Activated T-cell treated with anti-CD3 and anti-CD28 coated beads for 1 hour (primary cell): Measurements from ENCODE around the gene ADGRA3.

Experiments used
- DNase-seq: peaks from one replicate; pipeline ENCODE4 v3.0.0-alpha.2; 2020; ENCODE audit warnings: low read depth

Gene ADGRA3

GRCh38 chr4:22515888-22516541 is at the start of gene ADGRA3:
ADGRA3 (minus strand) TSS chr4:22516066; CDS start chr4:22515784, 282 bp downstream.
- DNase-seq = no peak

GRCh38 chr4:22556495-22556894 is 40.6 kb upstream of the ADGRA3 start:
- DNase-seq = no peak

- DNase-seq = no peak
These were observed 38.8 kb upstream of the ADGRA3 start for GRCh38 chr4:22554670-22555069.

GRCh38 chr4:22553560-22553959 is 37.7 kb upstream of the ADGRA3 start:
- no peak for DNase-seq

GRCh38 chr4:22552812-22553211 is 36.9 kb upstream of the ADGRA3 start:
- DNase-seq = no peak

- no peak for DNase-seq
These were observed 35.7 kb upstream of the ADGRA3 start for GRCh38 chr4:22551550-22551949.

- DNase-seq = no peak
These were observed 30.4 kb upstream of the ADGRA3 start for GRCh38 chr4:22546299-22546698.

GRCh38 chr4:22539251-22539650 is 23.4 kb upstream of the ADGRA3 start:
- DNase-seq = no peak

GRCh38 chr4:22537864-22538263 is 22.0 kb upstream of the ADGRA3 start:
- no peak for DNase-seq

- DNase-seq = no peak
These were observed 18.5 kb upstream of the ADGRA3 start for GRCh38 chr4:22534374-22534773.

- DNase-seq = no peak
These were observed 17.0 kb upstream of the ADGRA3 start for GRCh38 chr4:22532896-22533295.

- DNase-seq = no peak
These were observed 16.3 kb upstream of the ADGRA3 start for GRCh38 chr4:22532117-22532516.

- DNase-seq = no peak
These were observed 15.6 kb upstream of the ADGRA3 start for GRCh38 chr4:22531311-22532019.

- DNase-seq = no peak
These were observed 9.0 kb upstream of the ADGRA3 start for GRCh38 chr4:22524895-22525294.

- DNase-seq = no peak
These were observed 7.0 kb upstream of the ADGRA3 start for GRCh38 chr4:22522706-22523501.

GRCh38 chr4:22522206-22522605 is 6.3 kb upstream of the ADGRA3 start:
- no peak for DNase-seq

GRCh38 chr4:22521240-22521639 is 5.4 kb upstream of the ADGRA3 start:
- DNase-seq = no peak

- no peak for DNase-seq
These were observed 550 bp downstream of the ADGRA3 start for GRCh38 chr4:22515145-22515887.

GRCh38 chr4:22514481-22514880 is 1.4 kb downstream of the ADGRA3 start:
- DNase-seq = no peak

- no peak for DNase-seq
These were observed 1.9 kb downstream of the ADGRA3 start for GRCh38 chr4:22514001-22514400.

GRCh38 chr4:22512306-22512705 is 3.6 kb downstream of the ADGRA3 start:
- no peak for DNase-seq

GRCh38 chr4:22510750-22511149 is 5.1 kb downstream of the ADGRA3 start:
- no peak for DNase-seq
